NCI-H1694 treated with DMSO at 0.1 percent for 48 hours (cell line): ENCODE data around the gene ANGPTL8.

ENCODE experiments used
- DNase-seq: peaks from one replicate; lab custom pipeline; 2025; lab: John Stamatoyannopoulos, UW

Gene ANGPTL8

GRCh38 chr19:11236324-11237301 is 2.8 kb upstream of the ANGPTL8 start:
- no peak for DNase-seq

DNA sequence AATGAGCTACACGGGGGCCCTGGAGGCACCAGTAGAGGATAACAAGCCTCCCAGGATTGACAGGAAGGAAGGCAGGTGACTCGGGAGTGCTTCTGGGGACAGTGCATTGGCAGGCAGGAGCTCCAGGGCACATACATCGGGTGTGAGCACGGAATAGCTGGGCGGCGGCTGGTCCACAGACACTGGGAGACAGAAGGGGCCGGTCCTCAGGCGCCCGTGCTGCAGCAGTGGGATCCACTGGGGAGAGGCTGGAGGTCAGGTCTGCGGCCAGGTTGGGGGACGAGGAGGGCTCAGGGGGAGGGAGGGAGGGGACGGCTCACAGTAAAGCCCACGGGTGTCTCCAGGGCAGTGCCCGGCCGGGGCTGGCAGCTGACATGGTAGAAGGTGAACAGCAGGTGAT is 2.1 kb upstream of the ANGPTL8 start:
- no peak for DNase-seq

GRCh38 chr19:11238041-11238440 is 1.4 kb upstream of the ANGPTL8 start:
- DNase-seq = no peak

DNA sequence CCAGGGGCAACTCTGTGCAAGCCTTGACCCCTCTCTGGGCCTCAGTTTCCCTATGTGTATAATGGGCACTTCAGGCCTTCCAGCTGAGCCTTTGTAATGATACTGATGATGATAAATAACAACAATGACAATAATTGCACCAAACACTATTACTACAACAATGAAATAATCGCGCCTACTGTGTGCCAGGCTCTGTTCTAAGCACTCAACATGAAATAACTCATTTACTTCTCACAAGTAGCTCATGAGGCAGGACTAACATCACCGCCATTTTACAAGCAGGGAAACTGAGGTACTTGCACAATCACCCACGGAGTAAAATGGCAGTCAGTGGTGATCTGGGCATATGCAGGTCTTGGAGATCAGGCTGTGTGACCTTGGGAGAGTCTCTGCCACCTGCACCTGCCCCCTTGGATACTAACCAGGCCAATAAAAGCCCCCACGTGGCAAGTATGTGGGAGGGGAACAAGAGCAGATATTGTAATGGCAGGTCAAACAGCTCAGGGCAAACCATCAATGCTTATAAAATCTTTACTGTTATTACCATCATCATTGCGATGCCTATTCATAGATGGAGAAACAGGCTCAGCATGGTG is 540 bp upstream of the ANGPTL8 start:
- DNase-seq = no peak

DNA sequence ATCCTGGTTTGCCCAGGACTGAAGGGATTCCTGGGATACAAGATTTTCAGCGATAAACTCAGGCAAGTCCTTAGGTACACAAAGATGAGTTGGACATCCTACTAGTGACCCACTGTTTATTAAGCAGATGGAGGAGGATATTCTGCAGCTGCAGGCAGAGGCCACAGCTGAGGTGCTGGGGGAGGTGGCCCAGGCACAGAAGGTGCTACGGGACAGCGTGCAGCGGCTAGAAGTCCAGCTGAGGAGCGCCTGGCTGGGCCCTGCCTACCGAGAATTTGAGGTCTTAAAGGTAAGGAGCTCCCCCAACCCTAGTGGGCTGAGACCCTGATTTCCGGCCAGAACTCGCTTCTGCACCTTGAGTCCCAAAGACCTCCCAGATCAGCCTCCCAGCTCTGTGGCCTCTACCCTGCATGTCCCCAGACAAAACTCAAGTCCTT is 607 bp downstream of the ANGPTL8 start:
- no peak for DNase-seq

- no peak for DNase-seq
Observed at GRCh38 chr19:11242025-11242424, 2.6 kb downstream of the ANGPTL8 start.

DNA sequence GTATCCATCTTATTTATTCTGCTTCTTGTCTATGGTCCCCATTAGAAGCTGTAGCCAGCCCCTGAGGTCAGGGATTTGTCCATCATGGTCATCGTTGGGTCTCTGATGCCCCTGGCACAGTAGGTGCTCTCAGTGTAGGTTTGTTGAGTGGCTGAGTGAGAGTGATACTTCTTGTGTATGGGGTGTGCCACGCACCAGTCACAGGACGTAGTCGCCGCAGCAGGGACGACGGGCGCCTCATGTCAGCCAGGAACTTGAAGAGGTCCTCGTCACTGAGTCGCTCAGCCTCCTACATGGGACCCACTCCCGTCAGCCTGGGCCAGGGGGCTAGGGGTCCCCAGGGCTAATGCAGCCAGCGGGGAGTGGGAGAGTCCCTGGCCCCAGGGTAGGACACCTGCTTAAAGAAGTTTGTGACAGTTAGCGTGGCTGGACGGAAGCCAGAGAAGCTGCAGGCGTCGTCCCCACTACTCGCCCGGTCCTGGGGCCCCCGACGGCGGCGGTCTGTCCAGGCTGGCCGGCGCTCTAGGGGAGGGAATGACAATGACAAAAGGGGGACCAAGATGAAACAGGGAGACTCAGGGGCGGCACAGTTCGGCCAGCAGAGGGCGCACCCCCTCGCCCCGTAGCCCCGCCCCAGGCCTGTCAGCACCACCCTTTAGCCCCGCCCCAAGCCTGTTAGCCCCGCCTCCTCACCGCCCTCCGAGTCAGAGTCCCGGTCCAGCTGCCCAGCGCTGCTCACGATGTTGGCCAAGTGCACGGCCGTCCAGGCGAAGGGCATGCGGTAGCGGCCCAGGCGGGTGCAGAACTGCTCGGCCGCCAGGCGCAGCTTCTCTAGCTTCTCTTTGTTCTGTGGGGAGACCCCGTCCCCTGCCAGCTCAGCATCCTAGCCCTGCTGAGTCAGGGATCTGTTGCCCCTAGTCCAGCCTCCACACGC is 3.7 kb downstream of the ANGPTL8 start:
- peak; percentile 26 for DNase-seq

GRCh38 chr19:11243798-11244169 is 4.4 kb downstream of the ANGPTL8 start:
- no peak for DNase-seq

DNA sequence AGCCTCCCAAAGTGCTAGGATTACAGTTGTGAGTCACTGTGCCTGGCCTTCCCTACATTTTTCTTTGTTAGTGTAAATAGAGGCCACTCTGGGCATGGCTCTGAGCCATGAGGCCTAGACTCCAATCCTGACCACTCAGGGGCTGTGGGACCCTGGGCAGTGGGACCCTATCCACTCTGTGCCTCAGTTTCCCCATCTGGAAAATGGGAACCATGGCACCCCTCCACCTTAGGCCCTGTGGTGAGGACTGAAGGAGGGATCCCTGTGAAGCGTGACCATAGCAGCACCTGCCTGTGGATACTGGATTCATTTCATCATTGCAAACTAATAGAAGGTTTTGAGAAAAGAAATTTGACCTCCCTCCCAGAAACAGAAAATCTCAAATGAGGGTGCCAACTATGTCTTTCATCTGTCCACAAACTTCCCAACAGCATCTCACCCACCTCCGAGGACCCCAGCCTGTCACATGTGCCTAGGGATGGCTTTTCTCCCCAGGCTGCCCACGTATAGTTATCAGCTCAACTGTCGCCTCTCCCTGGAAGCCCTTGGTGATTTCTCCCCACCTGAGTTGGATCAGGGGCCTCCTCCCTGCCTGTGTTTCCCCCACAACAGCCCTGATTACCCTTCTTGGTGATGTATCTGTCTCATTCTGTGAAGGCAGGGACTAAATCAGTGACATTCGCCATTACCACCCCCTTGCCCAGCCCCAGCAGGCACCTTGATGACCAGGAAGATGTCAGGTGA is 5.6 kb downstream of the ANGPTL8 start:
- DNase-seq = no peak

- DNase-seq = no peak
Observed at GRCh38 chr19:11246941-11247340, 7.5 kb downstream of the ANGPTL8 start.

DNA sequence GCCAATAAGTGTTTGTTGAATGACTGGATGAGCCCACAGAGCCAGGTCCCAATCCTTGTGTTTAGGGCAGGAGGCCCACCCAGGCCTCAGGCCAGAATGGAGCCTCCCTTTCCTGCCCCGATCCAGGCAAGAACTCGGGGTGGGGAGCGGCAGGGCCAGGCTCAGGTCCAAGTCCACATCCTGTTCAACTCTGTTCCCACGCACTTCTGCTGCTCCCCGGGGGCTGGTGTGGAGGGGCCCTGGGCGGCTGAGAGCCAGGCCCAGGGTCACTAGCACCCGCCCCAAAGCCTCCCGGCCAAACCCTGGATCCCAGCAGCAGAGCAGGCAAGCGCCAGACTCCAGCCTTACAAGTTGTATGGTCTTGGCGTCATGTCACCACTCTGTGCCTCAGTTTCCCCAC is 8.0 kb downstream of the ANGPTL8 start:
- DNase-seq = no peak

DNA sequence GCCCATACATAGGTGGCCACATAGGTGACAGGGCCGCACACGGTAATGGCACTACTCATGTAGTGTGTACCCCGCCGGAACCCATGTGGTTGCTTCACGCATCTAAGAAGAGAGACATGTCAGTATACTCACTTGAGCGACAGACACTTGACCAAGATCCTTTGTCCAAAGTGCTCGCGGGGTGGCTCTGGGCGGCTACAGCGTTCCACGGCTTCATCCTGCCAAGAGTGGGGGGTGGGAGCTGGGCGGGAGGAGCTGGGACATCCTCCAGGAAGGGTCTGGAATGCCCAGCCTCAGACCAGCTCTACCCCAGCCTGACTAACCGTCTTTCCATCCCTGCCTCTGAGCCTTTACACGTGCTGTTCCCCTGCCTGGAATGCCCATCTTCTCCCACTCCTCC is 8.5 kb downstream of the ANGPTL8 start:
- DNase-seq = no peak

DNA sequence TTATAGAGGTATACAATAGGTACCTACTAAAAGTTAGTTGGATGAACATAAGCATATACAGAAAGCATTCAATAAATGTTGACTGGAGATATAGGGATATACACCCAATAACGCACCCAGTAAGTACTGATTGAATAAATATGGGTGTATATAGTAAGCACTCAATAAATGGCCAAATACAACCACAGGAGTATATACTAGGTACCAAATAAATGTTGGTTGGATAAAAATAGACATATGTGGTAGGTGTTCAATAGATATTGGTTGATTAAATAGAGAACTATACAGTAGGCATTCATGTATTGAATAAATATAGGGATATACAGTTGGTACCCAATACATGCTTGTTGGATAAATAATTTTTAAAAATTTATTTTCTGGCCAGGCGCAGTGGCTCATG is 9.4 kb downstream of the ANGPTL8 start:
- no peak for DNase-seq

GRCh38 chr19:11251217-11251616 is 11.8 kb downstream of the ANGPTL8 start:
- DNase-seq = no peak

GRCh38 chr19:11251650-11252314 is 12.4 kb downstream of the ANGPTL8 start:
- no peak for DNase-seq

- DNase-seq = no peak
Observed at GRCh38 chr19:11252665-11253355, 13.4 kb downstream of the ANGPTL8 start.

DNA sequence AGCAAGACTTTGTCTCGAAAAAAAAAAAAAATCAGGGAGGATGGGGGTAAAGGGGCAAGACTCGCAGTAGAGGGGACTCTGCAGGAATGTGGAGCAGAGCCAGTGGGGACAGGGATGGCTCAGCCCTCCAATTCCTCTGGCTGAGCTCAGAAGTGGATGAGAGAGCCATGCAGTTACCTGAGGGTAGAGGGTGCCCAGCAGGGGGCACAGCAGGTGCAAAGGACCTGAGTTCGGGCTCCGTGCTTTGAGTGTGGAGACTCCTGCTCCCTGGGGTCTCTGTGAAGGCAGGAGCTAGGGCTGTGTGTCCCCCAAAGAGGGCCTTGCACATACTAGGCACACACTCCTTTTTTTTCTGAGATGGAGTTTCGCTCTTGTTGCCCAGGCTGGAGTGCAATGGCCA is 15.2 kb downstream of the ANGPTL8 start:
- no peak for DNase-seq

- no peak for DNase-seq
Observed at GRCh38 chr19:11256189-11256588, 16.8 kb downstream of the ANGPTL8 start.

- no peak for DNase-seq
Observed at GRCh38 chr19:11257846-11258380, 18.5 kb downstream of the ANGPTL8 start.

DNA sequence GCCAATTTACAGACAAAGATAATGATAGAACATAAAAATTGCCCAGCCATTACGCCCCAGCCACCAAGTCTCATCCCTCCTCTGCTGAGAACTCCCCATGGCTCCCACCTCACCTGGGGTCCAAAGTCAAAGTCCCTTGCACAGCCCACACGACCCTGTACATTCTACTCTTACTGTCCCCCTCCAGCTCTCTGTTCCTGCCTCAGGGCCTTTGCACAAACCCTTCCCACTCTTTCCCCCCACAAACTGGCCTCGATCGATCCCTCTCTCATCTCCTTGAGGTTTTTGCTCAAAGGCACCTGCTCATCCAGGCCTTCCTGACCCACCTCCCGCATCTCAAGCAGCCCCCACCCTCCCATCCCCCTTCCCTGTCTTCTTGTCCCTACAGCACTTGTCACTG is 21.6 kb downstream of the ANGPTL8 start:
- DNase-seq = no peak
